Measurements from ENCODE around the gene FGD1.

GRCh38 chrX:54413753-54414152 lies 82.3 kb downstream of the FGD1 start:
- TF ChIP-seq CTCF (IDR thresholded peaks at IDR 0.05; ENCODE audit: insufficient read depth, low read depth, low read length) = no peak
- TF ChIP-seq EZH2 (IDR thresholded peaks at IDR 0.05; ENCODE audit: insufficient read depth, low read length) = no peak

Measured in astrocyte (in vitro differentiated cells and primary cell).